WERI-Rb-1 (cell line): Measurements from ENCODE around the gene EMID1.

Source experiments
- DNase-seq: peaks from one replicate; pipeline ENCODE4 v3.0.0-alpha.2; 2020
- H3K27ac ChIP-seq: fragments of 250-450 bp; sonication (Bioruptor Pico); 2 replicates; pipeline ENCODE4 v1.5.1; 2020; ENCODE audit warnings: mild to moderate bottlenecking, moderate library complexity
- H3K27me3 ChIP-seq: fragments of 250-450 bp; sonication (Bioruptor Pico); 2 replicates; pipeline ENCODE4 v1.5.1; 2021; ENCODE audit warnings: mild to moderate bottlenecking, low read depth, moderate library complexity; ENCODE audit not compliant: insufficient read depth, severe bottlenecking
- H3K36me3 ChIP-seq: fragments of 250-450 bp; sonication (Bioruptor Pico); 2 replicates; pipeline ENCODE4 v1.5.1; 2020; ENCODE audit warnings: mild to moderate bottlenecking, moderate library complexity
- H3K4me3 ChIP-seq: 2 replicates; pipeline ENCODE4 v1.5.1; 2011; ENCODE audit warnings: low read depth, mild to moderate bottlenecking, control low read depth, low read length
- H3K9me3 ChIP-seq: fragments of 250-450 bp; sonication (Bioruptor Pico); 2 replicates; pipeline ENCODE4 v1.5.1; 2021; ENCODE audit warnings: mild to moderate bottlenecking, moderate library complexity; ENCODE audit not compliant: severe bottlenecking
- CTCF ChIP-seq: IDR thresholded peaks from 2 replicates; pipeline ENCODE4 v1.5.1; 2011; ENCODE audit warnings: low read depth, mild to moderate bottlenecking, control low read depth, inconsistent platforms, low read length

The EMID1 gene

DNA sequence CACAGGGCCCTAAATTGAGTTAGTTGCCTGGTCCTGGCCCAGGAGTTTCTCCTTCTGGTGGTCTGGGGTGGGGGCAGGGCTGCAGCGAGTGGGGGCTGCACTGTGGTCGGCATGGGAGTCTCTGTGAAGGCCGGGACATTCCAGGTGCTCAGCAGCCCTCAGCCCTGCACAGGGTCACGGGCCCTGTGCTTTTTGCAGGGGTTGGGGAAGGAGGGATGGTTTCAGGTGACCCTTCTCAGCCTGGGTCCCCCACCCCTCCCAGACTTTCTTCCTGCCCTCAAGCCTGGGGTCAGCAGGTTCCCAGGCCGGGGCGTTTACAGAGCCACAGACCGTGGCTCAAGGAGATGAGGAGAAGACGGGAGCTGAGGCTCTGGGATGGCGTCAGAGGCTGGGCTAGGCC is 7.8 kb downstream of the EMID1 start:
- Histone ChIP-seq H3K4me3 (no peak overlapping the region), H3K27me3 (no peaks in the 10 kb centered on the region)
- no peak for TF ChIP-seq CTCF

GRCh38 chr22:29214232-29214631 is 8.5 kb downstream of the EMID1 start:
- Histone ChIP-seq H3K4me3 (no peak overlapping the region), H3K9me3 (no peaks in the 10 kb centered on the region), H3K27me3 (no peaks in the 10 kb centered on the region), H3K36me3 (no peaks in the 10 kb centered on the region), H3K27ac (no peak overlapping the region)
- TF ChIP-seq CTCF: no peak
- no peak for DNase-seq

More for the DNA sequence above, 7.8 kb downstream of the EMID1 start:
- Histone ChIP-seq H3K36me3 (no peaks in the 10 kb centered on the region), H3K9me3 (no peaks in the 10 kb centered on the region), H3K27ac (no peak overlapping the region)
- no peak for DNase-seq

DNA sequence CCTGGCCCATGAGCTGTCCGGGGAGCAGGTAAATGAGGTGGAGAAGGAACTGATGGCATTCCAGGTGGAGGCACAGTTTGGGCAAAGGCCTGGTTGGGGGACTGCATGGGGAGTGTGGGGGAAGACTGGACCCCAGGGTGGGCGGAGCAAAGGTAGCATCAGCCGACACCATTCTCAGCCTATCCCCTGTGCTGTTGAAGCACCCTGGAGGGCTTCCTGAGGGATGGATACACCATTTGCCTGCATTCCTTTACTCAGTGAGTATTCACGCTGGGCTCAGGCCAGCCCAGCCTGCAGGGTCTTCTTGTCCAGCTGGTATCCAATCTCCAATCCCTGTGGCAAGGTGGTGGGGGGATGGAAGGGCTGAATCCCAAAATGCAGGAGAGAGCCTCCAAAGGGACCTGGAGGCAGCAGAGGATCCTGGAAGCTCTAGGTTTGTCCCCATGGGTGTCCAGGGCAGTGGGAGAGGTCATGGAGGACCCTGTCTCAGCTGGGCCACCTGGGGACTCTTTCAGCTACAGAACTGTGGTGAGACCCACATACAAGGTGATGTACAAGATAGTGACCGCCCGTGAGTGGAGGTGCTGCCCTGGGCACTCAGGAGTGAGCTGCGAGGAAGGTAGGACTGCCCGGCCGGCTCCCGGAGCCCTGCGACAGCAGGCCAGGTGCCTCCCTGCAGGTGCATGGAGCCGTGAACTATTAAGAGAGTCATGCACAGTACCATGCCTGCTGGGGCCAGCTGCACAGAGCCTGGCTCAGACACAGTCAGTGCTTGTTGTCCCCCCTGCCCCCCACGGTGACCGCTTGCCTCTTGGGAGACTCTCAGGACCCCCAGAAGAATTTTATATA is 9.5 kb downstream of the EMID1 start:
- H3K27ac ChIP-seq: no peak overlapping the region
- no peak for DNase-seq
- H3K9me3 ChIP-seq: no peaks in the 10 kb centered on the region

DNA sequence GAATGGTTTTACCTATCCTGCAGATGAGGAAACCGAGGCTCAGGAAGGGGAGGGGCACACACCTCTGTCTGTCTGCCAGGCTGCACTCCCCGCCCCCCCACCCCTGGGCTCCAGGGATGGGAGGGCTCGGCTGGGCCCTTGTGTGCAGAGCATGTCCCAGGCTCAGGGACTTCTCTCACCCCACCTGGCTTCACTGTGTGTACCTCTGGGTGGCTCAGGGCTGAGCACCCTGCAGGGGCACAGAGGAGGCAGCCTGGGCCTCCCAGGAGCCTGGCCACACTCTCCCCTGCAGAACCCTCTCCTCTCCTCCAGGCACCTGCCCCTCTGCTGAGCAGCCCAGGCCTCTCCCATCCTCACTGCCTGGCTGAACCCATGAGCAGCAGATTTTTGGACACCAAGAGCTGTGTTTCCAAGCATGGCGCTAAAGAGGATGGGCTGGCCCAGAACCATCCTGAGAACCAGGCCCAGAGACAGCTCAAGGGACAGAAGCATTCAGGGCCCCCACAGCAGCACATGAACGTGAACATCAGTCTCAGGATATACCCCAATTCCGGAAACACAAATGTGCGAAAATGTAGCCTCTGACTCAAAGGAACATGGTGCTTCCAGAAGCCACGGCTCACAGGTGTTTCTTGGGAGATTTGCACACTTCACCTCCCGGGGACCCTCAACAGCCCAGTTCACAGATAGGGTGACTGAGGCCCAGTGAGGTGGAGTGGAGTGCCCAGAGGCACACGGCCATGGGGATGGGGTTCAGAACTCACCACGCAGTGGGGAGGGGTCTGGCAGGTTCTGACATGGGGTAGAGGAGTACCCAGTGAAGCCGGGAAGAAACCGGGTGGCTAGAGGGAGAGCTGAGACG is 10.5 kb downstream of the EMID1 start:
- no peak for TF ChIP-seq CTCF
- H3K27me3 ChIP-seq: no peaks in the 10 kb centered on the region
- H3K4me3 ChIP-seq: no peak overlapping the region
- H3K27ac ChIP-seq: no peak overlapping the region
- H3K9me3 ChIP-seq: no peaks in the 10 kb centered on the region
- DNase-seq: no peak
- no peaks in the 10 kb centered on the region for H3K36me3 ChIP-seq

More for the DNA sequence above, 9.5 kb downstream of the EMID1 start:
- Histone ChIP-seq H3K27me3 (no peaks in the 10 kb centered on the region), H3K4me3 (no peak overlapping the region), H3K36me3 (no peaks in the 10 kb centered on the region)
- no peak for TF ChIP-seq CTCF

- Histone ChIP-seq H3K36me3 (no peaks in the 10 kb centered on the region), H3K4me3 (no peak overlapping the region), H3K27me3 (no peaks in the 10 kb centered on the region), H3K27ac (no peak overlapping the region), H3K9me3 (no peaks in the 10 kb centered on the region)
- no peak for TF ChIP-seq CTCF
- no peak for DNase-seq
Observed at GRCh38 chr22:29216873-29217666, 11.4 kb downstream of the EMID1 start.
